Mesodermal cell (in vitro differentiated cells): ENCODE data around the gene EVX2.

Experiments used
- H3K27ac ChIP-seq: 2 replicates; pipeline ENCODE4 v1.7.0; 2013; ENCODE audit warnings: mild to moderate bottlenecking, low read depth, low read length, moderate library complexity; ENCODE audit not compliant: severe bottlenecking
- H3K36me3 ChIP-seq: 2 replicates; pipeline ENCODE4 v1.7.1; 2013; ENCODE audit warnings: mild to moderate bottlenecking, low read length, moderate library complexity; ENCODE audit not compliant: control insufficient read depth, insufficient read depth
- H3K4me1 ChIP-seq: one replicate; pipeline ENCODE4 v1.7.1; 2013; ENCODE audit warnings: mild to moderate bottlenecking, low read length; ENCODE audit not compliant: insufficient read depth, control insufficient read depth, poor library complexity, severe bottlenecking
- H3K4me3 ChIP-seq: 2 replicates; pipeline ENCODE4 v1.7.0; 2013; ENCODE audit warnings: low read length, control low read depth, mild to moderate bottlenecking; ENCODE audit not compliant: insufficient read depth, poor library complexity, severe bottlenecking; ENCODE audit errors: extremely low read depth
- H3K9me3 ChIP-seq: 2 replicates; pipeline ENCODE4 v1.7.1; 2013; ENCODE audit warnings: mild to moderate bottlenecking, low read length, moderate library complexity; ENCODE audit not compliant: control insufficient read depth
- WGBS, 2 experiments: methylation state at CpG; one replicate each; pipeline ENCODE4 v1.1.5; 2013; ENCODE audit warnings: missing lambda C conversion rate in 2 of 2; ENCODE audit not compliant: insufficient coverage in 2 of 2; 5-methylcytosine and 5-hydroxymethylcytosine counted together

Gene EVX2

DNA sequence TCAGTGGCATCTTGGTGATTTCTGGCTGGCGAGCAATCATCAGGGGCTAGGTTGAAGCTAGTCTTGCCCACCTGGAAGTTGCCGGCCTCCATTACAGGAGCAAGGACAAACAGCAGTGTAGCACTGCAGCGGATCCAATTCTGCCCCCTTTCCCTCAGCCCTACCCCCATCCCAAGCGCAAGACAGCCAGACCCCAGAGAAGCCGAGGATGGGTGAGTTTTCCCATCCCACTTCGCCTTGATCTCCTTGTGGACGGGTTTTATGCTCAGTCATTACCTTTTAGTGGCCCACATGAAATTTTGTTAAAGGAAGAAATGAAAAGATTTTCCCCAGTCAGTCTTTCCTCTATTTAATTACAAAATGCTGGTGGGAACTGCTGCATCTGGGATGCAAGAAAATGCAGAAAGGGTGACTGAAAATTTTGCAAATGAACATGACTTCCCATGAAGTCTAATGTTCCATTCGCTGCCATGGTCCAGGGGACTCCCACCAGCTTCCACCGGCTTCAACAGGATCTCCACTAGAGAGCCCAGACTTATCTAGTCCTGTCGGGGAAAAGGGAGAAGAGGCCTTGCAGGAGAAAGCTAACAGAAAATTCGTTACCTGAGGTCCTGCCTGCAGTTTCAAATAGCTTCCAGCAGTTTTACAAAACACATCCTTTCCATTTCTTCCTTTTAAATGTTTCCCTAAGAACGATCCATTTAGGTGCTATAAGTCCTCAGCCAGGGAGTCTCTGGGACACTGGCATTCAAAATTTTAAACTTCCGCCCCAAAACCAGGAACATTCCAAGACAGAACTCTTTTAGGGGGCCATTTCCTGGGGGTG is 36.8 kb upstream of the EVX2 start:
- Histone ChIP-seq H3K27ac (no peak overlapping the region), H3K4me3 (no peak overlapping the region), H3K9me3 (peaks cover 6% of the 10 kb centered on the region), H3K4me1 (no peaks in the 10 kb centered on the region), H3K36me3 (no peaks in the 10 kb centered on the region)
- WGBS, 2 experiments = 14 to 23% methylated on average over 7 of the region's 13 CpGs

DNA sequence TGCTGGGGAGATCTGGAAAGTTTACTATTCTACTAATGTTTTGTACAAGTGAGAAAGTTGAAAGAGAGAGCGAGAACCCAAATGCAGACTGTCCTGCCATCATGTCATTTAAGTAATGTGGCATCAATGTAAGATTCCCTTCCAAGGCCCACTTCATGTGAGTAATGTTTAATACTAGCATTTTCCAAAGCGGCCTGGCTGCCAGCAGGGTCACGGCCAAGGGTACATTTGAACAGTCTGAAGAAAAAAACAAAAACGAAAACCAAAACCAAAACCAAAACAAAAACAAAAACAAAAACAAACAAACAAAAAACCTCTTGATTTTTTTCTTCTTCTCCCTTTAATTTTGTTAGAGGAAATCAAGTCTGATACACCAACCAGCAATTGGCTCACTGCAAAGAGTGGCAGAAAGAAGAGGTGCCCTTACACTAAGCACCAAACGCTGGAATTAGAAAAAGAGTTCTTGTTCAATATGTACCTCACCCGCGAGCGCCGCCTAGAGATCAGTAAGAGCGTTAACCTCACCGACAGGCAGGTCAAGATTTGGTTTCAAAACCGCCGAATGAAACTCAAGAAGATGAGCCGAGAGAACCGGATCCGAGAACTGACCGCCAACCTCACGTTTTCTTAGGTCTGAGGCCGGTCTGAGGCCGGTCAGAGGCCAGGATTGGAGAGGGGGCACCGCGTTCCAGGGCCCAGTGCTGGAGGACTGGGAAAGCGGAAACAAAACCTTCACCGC is 35.0 kb upstream of the EVX2 start:
- peaks cover 6% of the 10 kb centered on the region for H3K9me3 ChIP-seq
- WGBS, 2 experiments = 3 to 8% methylated on average over 18 of the region's 24 CpGs
- no peak overlapping the region for H3K27ac ChIP-seq
- H3K4me3 ChIP-seq = no peak overlapping the region
- no peaks in the 10 kb centered on the region for H3K36me3 ChIP-seq
- no peaks in the 10 kb centered on the region for H3K4me1 ChIP-seq

DNA sequence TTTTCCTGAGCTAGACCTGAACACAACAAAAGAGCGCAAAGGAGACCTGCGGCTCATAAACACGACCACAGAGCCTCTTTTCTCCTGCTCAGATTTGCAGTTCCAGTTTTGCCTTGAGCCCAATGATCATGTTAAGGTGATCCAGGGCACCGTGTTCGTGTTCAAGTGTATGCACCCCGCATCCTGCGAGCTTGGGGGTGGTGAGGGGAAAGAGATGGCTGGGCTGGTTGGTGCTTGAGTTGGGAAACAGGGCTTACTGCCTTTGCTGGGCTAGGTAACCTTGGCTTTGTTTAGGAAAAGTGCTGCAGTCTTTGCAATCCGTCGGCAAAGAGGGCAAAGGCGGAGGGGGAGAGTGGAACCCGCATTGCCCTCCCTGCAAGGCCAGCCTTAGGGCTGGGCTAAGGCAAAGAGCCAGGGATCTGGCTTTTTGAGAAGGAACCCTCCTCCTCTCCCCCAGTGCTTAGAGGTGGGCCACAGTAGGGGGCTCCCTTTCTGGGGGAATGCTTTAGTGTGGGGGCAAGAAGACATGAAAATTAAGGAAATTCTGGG is 34.1 kb upstream of the EVX2 start:
- H3K4me3 ChIP-seq = no peak overlapping the region
- H3K36me3 ChIP-seq = no peaks in the 10 kb centered on the region
- H3K4me1 ChIP-seq = no peaks in the 10 kb centered on the region
- WGBS, 2 experiments = 39 to 78% methylated on average over 3 to 11 of the region's 11 CpGs
- peaks cover 6% of the 10 kb centered on the region for H3K9me3 ChIP-seq
- H3K27ac ChIP-seq = no peak overlapping the region

DNA sequence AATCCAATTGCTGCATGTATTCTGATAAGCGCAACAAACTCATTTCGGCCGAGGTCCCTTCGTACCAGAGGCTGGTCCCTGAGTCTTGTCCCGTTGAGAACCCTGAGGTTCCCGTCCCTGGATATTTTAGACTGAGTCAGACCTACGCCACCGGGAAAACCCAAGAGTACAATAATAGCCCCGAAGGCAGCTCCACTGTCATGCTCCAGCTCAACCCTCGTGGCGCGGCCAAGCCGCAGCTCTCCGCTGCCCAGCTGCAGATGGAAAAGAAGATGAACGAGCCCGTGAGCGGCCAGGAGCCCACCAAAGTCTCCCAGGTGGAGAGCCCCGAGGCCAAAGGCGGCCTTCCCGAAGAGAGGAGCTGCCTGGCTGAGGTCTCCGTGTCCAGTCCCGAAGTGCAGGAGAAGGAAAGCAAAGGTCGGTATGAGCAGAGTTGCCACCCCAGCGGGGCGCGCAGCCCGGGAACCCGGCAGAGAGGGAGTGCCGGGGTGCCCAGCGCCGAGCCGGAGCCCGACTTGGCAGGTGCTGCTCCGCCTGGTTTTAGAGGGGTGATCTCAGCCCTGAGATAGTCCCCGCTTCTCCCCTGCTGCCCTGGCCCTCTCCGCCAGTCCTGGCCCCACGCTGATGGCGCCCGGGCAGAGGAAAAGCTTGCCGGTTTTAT is 33.5 kb upstream of the EVX2 start:
- WGBS, 2 experiments = 62 to 73% methylated on average over 33 to 38 of the region's 40 CpGs
- Histone ChIP-seq H3K4me3 (no peak overlapping the region), H3K27ac (no peak overlapping the region), H3K4me1 (no peaks in the 10 kb centered on the region), H3K9me3 (peaks cover 6% of the 10 kb centered on the region), H3K36me3 (no peaks in the 10 kb centered on the region)

DNA sequence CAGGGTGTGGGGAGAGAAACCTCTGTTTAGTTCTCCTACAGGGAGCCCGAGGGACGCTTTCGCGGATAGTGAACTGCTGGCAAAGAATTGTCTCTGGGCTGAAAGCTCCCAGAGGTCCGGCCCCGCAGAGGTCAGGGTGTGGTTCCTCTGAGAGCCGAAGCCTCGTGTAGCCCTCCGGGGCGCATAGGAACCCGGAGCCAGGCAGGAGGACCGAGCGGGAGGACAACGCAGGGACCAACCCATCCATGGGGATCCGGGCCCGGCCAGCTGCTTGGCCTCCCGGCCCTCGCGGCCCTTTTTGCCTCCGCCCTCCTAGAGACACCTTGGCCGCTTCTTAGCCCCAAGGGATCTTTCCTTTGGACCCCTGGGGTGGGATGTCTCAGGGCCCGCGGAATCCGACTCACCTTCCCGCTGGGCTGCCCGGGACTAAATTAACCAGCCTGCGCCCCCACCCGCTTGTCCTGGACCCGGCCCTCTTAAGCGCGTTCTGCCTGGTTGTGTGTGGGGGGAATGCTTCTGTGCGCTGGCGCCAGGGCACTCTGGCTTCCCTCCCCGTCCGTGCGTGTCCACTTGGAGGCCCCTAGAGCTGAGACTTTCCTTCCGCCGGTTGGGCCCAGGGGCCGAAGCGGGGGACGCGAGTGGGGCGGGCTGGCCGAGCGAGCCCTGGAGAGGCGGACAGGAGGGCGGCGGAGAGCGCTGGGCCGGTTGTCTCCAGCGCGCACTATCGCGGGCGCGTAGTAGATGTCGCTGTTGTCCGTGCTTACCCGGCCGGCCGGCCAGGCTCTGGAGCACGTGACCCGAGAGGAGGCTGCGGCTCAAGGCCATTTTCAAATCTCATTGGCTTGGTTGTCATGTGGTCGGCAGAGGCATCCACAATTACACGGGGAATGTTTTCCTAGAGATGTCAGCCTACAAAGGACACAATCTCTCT is 32.4 kb upstream of the EVX2 start, which contains the start of gene HOXD10:
TSS of gene HOXD10 (plus strand) at position 896 of the 931 bp plus-strand sequence. CDS start 56 bp downstream, outside the sequence.
- Histone ChIP-seq H3K4me3 (no peak within 1 kb of the TSS), H3K36me3 (no peaks in the 10 kb centered on the region), H3K27ac (no peak within 1 kb of the TSS), H3K9me3 (peaks cover 6% of the 10 kb centered on the region), H3K4me1 (no peaks in the 10 kb centered on the region)
- 2 to 3% methylated on average over 53 to 55 of the region's 66 CpGs for WGBS, 2 experiments

DNA sequence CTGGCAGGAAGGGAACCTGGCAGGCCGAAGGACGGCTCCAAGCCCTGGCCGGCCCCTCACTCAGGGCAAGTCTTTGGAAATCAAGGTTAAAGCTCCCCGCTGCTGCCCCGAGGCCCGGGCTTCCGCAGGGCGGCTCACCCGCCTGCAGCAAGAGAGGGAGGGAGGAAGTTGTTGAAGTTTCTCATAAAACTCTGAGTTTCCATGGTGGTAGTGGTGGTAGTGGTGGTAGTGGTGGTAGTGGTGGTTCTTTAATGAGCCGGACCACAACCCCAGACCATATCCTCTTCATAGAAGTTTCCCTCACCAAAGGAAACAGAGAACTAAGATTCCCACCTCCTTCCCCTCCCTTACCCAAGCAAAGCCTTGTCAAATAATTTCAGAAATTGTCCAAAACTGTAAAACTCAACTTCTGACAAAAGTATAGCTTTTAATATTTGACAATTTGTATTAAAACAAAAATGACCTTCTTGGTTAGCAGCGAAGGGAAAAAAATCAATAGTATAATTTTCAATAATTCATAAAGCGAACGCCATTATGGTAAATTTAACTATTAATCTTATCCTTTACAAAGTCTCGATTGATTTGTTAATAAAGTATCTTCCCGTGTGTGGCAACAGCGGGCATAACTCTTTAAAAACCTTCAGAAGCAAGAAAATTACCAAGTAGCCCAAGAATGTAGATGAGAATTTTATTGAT is 31.3 kb upstream of the EVX2 start:
- Histone ChIP-seq H3K27ac (no peak overlapping the region), H3K4me3 (no peak overlapping the region), H3K4me1 (no peaks in the 10 kb centered on the region), H3K36me3 (no peaks in the 10 kb centered on the region), H3K9me3 (peaks cover 6% of the 10 kb centered on the region)
- WGBS, 2 experiments = 0 to 3% methylated on average over 7 to 9 of the region's 16 CpGs

DNA sequence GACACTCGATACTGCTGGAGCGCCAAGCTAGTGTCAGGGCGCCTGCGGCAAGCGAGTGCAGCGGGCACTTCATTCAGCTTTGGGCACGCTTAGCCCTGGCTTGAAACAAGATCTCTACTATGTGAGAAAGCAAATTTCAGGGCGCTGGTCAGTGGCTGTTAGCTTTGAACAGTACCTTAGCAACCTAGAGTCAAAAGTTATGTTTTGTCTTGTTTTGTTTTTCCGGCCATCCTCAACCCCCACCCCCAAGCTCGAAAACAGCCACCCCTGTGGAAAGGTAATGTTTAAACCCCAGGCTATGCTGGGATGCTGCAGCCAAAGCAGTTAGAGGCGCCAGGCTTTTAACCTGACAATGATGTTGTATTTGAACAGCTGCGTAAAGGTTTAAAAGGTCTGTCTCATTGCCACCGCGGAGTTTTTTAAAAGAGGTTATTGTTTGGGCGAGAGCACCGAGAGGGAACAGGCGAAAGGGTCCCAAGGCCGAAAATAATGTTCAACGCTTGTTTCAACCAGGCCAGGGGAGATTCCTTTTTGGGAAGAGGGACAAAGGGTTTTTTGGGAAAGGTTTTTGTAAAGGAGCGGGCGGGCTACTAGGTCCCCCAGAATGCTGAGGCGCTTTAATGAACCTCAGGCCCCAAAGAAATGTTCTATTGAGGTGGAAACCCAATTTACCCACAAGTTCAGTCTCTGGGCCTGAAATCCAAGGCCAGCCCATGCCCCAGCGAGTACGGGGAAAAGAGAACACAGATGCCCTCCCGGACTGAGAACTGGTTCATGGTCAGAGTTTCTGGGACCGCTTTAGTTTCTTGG is 30.6 kb upstream of the EVX2 start:
- Histone ChIP-seq H3K36me3 (no peaks in the 10 kb centered on the region), H3K9me3 (peaks cover 6% of the 10 kb centered on the region), H3K27ac (no peak overlapping the region), H3K4me1 (no peaks in the 10 kb centered on the region), H3K4me3 (no peak overlapping the region)
- WGBS, 2 experiments = 3 to 6% methylated on average over 20 to 21 of the region's 26 CpGs

DNA sequence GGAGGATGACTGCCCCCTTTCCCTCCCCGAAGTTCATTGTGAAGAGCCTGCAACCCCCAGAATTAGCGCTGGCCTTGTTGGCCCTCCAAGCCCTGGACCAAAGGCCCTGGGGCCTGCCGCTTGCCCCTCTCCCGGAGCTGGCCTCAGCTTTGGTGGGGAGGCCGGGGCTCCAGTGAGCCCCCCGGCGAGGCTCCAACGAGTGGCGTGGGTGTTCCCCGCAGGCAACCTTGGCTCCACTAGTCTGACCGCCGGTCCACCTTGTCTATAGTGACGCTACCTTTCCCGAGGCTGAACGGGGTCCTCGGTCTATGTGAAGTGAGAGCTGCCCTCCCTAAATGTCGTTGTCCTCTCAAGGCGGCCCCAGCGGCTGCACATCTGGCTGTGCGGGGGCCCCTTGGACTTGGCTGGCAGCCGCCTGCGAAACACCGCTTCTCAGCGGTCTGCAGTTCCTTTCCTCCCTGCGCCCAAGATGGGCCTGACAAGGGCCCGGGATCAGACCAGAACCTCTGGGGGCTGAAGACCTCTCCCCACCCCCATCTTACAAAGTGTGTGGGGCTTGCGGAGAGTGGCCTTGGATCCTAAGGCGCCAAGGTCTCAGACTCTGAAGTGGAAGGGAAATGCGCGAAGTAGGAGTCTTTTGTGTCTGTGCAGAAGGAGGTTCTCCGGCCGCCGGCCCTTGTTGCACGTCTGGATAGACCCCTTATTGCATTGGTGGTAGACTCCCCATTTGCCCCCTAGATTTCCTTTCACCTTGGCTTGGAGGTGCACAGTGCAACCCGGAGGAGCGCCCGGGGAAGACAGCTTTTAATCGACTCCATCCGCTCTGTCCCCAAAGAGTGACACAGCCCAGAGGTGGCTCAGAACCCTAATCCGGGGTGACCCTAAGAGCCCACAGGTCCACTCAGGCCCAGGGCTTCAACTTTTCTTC is 28.9 kb upstream of the EVX2 start:
- 6 to 9% methylated on average over 19 to 32 of the region's 40 CpGs for WGBS, 2 experiments
- Histone ChIP-seq H3K4me1 (no peaks in the 10 kb centered on the region), H3K36me3 (no peaks in the 10 kb centered on the region), H3K4me3 (no peak overlapping the region), H3K27ac (no peak overlapping the region), H3K9me3 (peaks cover 6% of the 10 kb centered on the region)
